HepG2 (cell line): ENCODE results near the gene ANO9. TPM values are rescaled to one million over a fixed set of nuclear protein-coding genes. Genes with fewer than 3 reads are reported as not detected.

Source experiments
- ATF3 ChIP-seq: sonication (generic); formaldehyde crosslinking; IDR thresholded peaks from 2 replicates; pipeline ENCODE4 v1.4.0; 2020; ENCODE audit warnings: missing genetic modification reagents
- BCL3 ChIP-seq: sonication (generic); formaldehyde crosslinking; IDR thresholded peaks from 2 replicates; pipeline ENCODE4 v1.5.1; 2020; ENCODE audit warnings: mild to moderate bottlenecking, missing genetic modification reagents, moderate library complexity
- CBX1 ChIP-seq: IDR thresholded peaks from one replicate; pipeline ENCODE4 v1.6.1; 2016; ENCODE audit warnings: antibody characterized with exemption, low read depth
- CENPBD1 ChIP-seq: sonication (generic); formaldehyde crosslinking; IDR thresholded peaks from 2 replicates; pipeline ENCODE4 v1.8.0; 2022; ENCODE audit warnings: missing genetic modification reagents, low read depth, mild to moderate bottlenecking, borderline replicate concordance
- GLMP ChIP-seq: sonication (generic); formaldehyde crosslinking; IDR thresholded peaks from 2 replicates; pipeline ENCODE4 v1.9.0; 2021; ENCODE audit warnings: missing genetic modification reagents, mild to moderate bottlenecking, borderline replicate concordance
- HNRNPLL ChIP-seq: fragments of 200-400 bp; formaldehyde crosslinking; IDR thresholded peaks from 2 replicates; pipeline ENCODE4 v1.6.1; 2017; ENCODE audit warnings: mild to moderate bottlenecking, low read depth, low read length; ENCODE audit not compliant: poor library complexity, severe bottlenecking
- MATR3 ChIP-seq: sonication (generic); formaldehyde crosslinking; IDR thresholded peaks from 2 replicates; pipeline ENCODE4 v1.4.0; 2020; ENCODE audit warnings: missing genetic modification reagents
- MBD4 ChIP-seq: IDR thresholded peaks from 2 replicates; pipeline ENCODE4 v1.6.1; 2012; ENCODE audit warnings: low read length, inconsistent platforms, borderline replicate concordance
- NR2F2 ChIP-seq: IDR thresholded peaks from 2 replicates; pipeline ENCODE4 v1.6.1; 2012; ENCODE audit warnings: low read depth, inconsistent platforms, borderline replicate concordance
- REXO4 ChIP-seq: sonication (generic); formaldehyde crosslinking; IDR thresholded peaks from 2 replicates; pipeline ENCODE4 v1.8.0; 2022; ENCODE audit warnings: missing genetic modification reagents, mild to moderate bottlenecking, borderline replicate concordance
- SNRNP70 ChIP-seq: fragments of 200-400 bp; formaldehyde crosslinking; IDR thresholded peaks from 2 replicates; pipeline ENCODE4 v1.6.1; 2017; ENCODE audit warnings: mild to moderate bottlenecking, low read depth, low read length, moderate library complexity
- SRY ChIP-seq: sonication (generic); formaldehyde crosslinking; IDR thresholded peaks from 2 replicates; pipeline ENCODE4 v1.8.0; 2022; ENCODE audit warnings: mild to moderate bottlenecking, missing genetic modification reagents
- TAF15 ChIP-seq: fragments of 200-400 bp; formaldehyde crosslinking; IDR thresholded peaks from one replicate; pipeline ENCODE4 v1.6.1; 2018; ENCODE audit warnings: mild to moderate bottlenecking, low read depth, low read length; ENCODE audit not compliant: poor library complexity, severe bottlenecking
- ZBTB10 ChIP-seq: sonication (generic); formaldehyde crosslinking; IDR thresholded peaks from 2 replicates; pipeline ENCODE4 v1.4.0; 2020; ENCODE audit warnings: missing genetic modification reagents, borderline replicate concordance
- ZFP36L2 ChIP-seq: sonication (generic); formaldehyde crosslinking; IDR thresholded peaks from 2 replicates; pipeline ENCODE4 v1.4.0; 2020; ENCODE audit warnings: missing genetic modification reagents
- ZGPAT ChIP-seq: IDR thresholded peaks from 2 replicates; pipeline ENCODE4 v1.6.1; 2016; ENCODE audit warnings: mild to moderate bottlenecking
- ZNF17 ChIP-seq: sonication (generic); formaldehyde crosslinking; IDR thresholded peaks from 2 replicates; pipeline ENCODE4 v1.5.0; 2020; ENCODE audit warnings: mild to moderate bottlenecking, missing genetic modification reagents
- ZNF431 ChIP-seq: sonication (generic); formaldehyde crosslinking; IDR thresholded peaks from 2 replicates; pipeline ENCODE4 v1.9.0; 2022; ENCODE audit warnings: missing genetic modification reagents, low read depth, mild to moderate bottlenecking, borderline replicate concordance
- ZNF441 ChIP-seq: sonication (generic); formaldehyde crosslinking; IDR thresholded peaks from 2 replicates; pipeline ENCODE4 v1.7.0; 2021; ENCODE audit warnings: missing genetic modification reagents, borderline replicate concordance
- ZNF510 ChIP-seq: sonication (generic); formaldehyde crosslinking; IDR thresholded peaks from 2 replicates; pipeline ENCODE4 v1.4.0; 2020; ENCODE audit warnings: low read depth, mild to moderate bottlenecking, missing genetic modification reagents
- ZNF629 ChIP-seq: sonication (generic); formaldehyde crosslinking; conservative IDR thresholded peaks from 2 replicates; pipeline ENCODE4 v1.5.0; 2020; ENCODE audit warnings: missing genetic modification reagents
- polyA plus RNA-seq, 8 experiments: library from polyadenylated mRNA; depleted of rRNA in 3 of 8; stranded (reverse) in 7 of 8; unstranded in 1 of 8; fragments of >200 nt; fragmentation: Illumina TruSeq in 4 of 8; extraction: Trizol in 4 of 8; gene quantifications; 2 replicates each; pipeline versions ENCODE4 v1.2.1 to v1.2.3, GENCODE V29; 2011 to 2016; ENCODE audit warnings: low read depth in 4 of 8, missing spikeins in 1 of 8, mixed read lengths in 1 of 8; ENCODE audit not compliant: insufficient read depth in 1 of 8
- total RNA-seq, 5 experiments: library from RNA; depleted of rRNA; stranded (reverse); fragments of >200 nt; fragmentation: Illumina TruSeq; extraction: Trizol; gene quantifications; 2 replicates each; pipeline ENCODE4 v1.2.3, GENCODE V29; 2016; ENCODE audit warnings: low read depth in 1 of 5

The ANO9 gene
- total and polyA plus RNA-seq, 2 of the 13 experiments (the other 11 are each of a cell fraction or from before 2014, with no cell fraction given), result 8.9 to 14.3 TPM

GRCh38 chr11:447923-448731 is 6.3 kb upstream of the ANO9 start (continued):
- TF ChIP-seq REXO4 (CRISPR knock-in tag) (no peak), ZNF441 (CRISPR knock-in tag) (peak; percentile 45; the same call in 1 of the 2 replicates), GLMP (no peak), TAF15 (no peak), ATF3 (CRISPR knock-in tag) (no peak), ZNF17 (CRISPR knock-in tag) (no peak), HNRNPLL (peak; percentile 50), CENPBD1 (CRISPR knock-in tag) (no peak), ZNF510 (CRISPR knock-in tag) (no peak), ZFP36L2 (CRISPR knock-in tag) (no peak), CBX1 (no peak), ZBTB10 (CRISPR knock-in tag) (no peak; the same call in 1 of the 2 replicates), ZNF629 (CRISPR knock-in tag) (peak; percentile 22; the same call in 1 of the 2 replicates), MATR3 (no peak), NR2F2 (no peak), SNRNP70 (no peak), MBD4 (no peak), SRY (CRISPR knock-in tag) (no peak), ZGPAT (CRISPR knock-in tag) (peak; percentile 66), ZNF431 (no peak; the same call in 1 of the 2 replicates), BCL3 (CRISPR knock-in tag) (peak; percentile 61)
